HG03196 (cell line): ENCODE results near the gene SPDYE2B.
"Not testable (repeated sequence)": the region's sequence is repeated elsewhere in the genome, so short reads cannot be mapped to it uniquely, and the experiment has no call there.

Experiments used
- ATAC-seq: cut with Tn5 transposase; IDR thresholded peaks from one replicate; pipeline ENCODE4 v1.9.1; 2021; ENCODE audit not compliant: unreplicated experiment

SPDYE2B gene

GRCh38 chr7:102642691-102643090, 7.4 kb upstream of the SPDYE2B start, which contains the start of gene UPK3BL1:
Gene UPK3BL1, minus strand, starts transcription at chr7:102642791. Its CDS starts 50 bp downstream, at chr7:102642741.
- not testable (repeated sequence) for ATAC-seq

GRCh38 chr7:102643404-102643803, 6.7 kb upstream of the SPDYE2B start:
- ATAC-seq = not testable (repeated sequence)

GRCh38 chr7:102647813-102648212, 2.3 kb upstream of the SPDYE2B start:
- not testable (repeated sequence) for ATAC-seq

- ATAC-seq = not testable (repeated sequence)
Measured at GRCh38 chr7:102664765-102665164, 14.6 kb downstream of the SPDYE2B start.

- ATAC-seq = not testable (repeated sequence)
Measured at GRCh38 chr7:102666850-102667249, 16.7 kb downstream of the SPDYE2B start.

GRCh38 chr7:102667523-102667922, 17.4 kb downstream of the SPDYE2B start:
- ATAC-seq = not testable (repeated sequence)

GRCh38 chr7:102671166-102671955, 21.2 kb downstream of the SPDYE2B start, which contains the start of gene POLR2J2:
Gene POLR2J2, minus strand, starts transcription at chr7:102671663. Its CDS starts 62 bp downstream, at chr7:102671601.
- ATAC-seq = peak; percentile 76

- ATAC-seq = peak; percentile 27
Measured at GRCh38 chr7:102671956-102672307, 21.8 kb downstream of the SPDYE2B start.

- ATAC-seq = not testable (repeated sequence)
Measured at GRCh38 chr7:102673447-102674067, 23.4 kb downstream of the SPDYE2B start.

GRCh38 chr7:102675545-102675944, 25.4 kb downstream of the SPDYE2B start:
- ATAC-seq = not testable (repeated sequence)

GRCh38 chr7:102680780-102681179, 30.7 kb downstream of the SPDYE2B start:
- not testable (repeated sequence) for ATAC-seq

- ATAC-seq = not testable (repeated sequence)
Measured at GRCh38 chr7:102682560-102682959, 32.4 kb downstream of the SPDYE2B start.

- ATAC-seq = peak; percentile 76
Measured at GRCh38 chr7:102688299-102689036, 38.3 kb downstream of the SPDYE2B start.

- peak; percentile 65 for ATAC-seq
Measured at GRCh38 chr7:102689436-102690282, 39.5 kb downstream of the SPDYE2B start.

GRCh38 chr7:102690602-102691001, 40.5 kb downstream of the SPDYE2B start:
- not testable (repeated sequence) for ATAC-seq

- not testable (repeated sequence) for ATAC-seq
Measured at GRCh38 chr7:102694008-102694407, 43.9 kb downstream of the SPDYE2B start.

- not testable (repeated sequence) for ATAC-seq
Measured at GRCh38 chr7:102695033-102695552, 45.0 kb downstream of the SPDYE2B start.

GRCh38 chr7:102696009-102696408, 45.9 kb downstream of the SPDYE2B start:
- ATAC-seq = not testable (repeated sequence)

- ATAC-seq = not testable (repeated sequence)
Measured at GRCh38 chr7:102697642-102698512, 47.8 kb downstream of the SPDYE2B start.
